ENCODE measurements around the gene RTP5. TPM values are rescaled to one million over a fixed set of nuclear protein-coding genes. Genes with fewer than 3 reads are reported as not detected.

Gene RTP5
- total RNA-seq, 4 donors from 2014 or later: not detected

DNA sequence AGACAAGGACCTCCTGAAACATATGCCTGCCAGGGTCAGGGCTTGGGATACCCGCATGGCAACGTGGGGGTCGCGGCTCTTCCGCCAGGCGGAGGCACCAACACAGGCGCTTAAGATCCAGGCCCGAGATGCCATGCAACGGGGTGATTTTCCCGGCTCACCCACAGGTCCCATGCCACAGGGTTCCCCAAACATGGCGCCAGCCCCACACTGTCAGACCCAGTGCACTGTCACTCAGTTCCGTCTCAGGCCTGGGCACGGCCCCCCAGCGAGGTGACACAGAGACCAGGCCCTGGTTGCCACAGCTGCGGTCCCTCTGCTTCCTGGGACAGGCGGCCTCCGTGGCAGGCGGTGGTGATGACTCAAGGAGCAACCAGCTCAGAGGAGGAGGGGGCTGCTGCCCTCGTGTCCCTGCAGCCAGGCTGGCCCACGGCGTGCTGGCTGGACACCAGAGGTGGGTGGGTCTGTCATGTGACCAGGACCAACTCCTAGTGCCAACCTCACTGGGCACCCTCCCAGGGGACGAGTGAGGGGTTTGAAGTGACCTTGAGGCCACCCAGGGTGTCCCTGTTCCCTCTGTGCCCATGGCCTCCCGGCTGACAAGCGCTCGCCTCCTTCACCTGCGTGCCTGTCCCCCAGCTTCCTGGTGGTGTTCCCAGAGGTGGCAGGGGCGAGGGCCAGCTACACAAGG is 15.7 kb upstream of the RTP5 start:
- Histone ChIP-seq H3K4me3 (no peak overlapping the region), H3K27me3 (peaks cover 5% of the 10 kb centered on the region), H3K27ac (no peak overlapping the region), H3K9me3 (no peaks in the 10 kb centered on the region), H3K36me3 (no peaks in the 10 kb centered on the region), H3K4me1 (peaks cover 0 to 11% (median 4%) of the 10 kb centered on the region in 3 donors)
- no peak for ATAC-seq
- no CpG with 5 or more reads among the region's 27 CpGs for WGBS, 2 donors (ENCODE audit: low coverage in 1 of 2)
- TF ChIP-seq EP300 (IDR thresholded peaks at IDR 0.05) (no peak), POLR2A (IDR thresholded peaks at IDR 0.05) (no peak)

DNA sequence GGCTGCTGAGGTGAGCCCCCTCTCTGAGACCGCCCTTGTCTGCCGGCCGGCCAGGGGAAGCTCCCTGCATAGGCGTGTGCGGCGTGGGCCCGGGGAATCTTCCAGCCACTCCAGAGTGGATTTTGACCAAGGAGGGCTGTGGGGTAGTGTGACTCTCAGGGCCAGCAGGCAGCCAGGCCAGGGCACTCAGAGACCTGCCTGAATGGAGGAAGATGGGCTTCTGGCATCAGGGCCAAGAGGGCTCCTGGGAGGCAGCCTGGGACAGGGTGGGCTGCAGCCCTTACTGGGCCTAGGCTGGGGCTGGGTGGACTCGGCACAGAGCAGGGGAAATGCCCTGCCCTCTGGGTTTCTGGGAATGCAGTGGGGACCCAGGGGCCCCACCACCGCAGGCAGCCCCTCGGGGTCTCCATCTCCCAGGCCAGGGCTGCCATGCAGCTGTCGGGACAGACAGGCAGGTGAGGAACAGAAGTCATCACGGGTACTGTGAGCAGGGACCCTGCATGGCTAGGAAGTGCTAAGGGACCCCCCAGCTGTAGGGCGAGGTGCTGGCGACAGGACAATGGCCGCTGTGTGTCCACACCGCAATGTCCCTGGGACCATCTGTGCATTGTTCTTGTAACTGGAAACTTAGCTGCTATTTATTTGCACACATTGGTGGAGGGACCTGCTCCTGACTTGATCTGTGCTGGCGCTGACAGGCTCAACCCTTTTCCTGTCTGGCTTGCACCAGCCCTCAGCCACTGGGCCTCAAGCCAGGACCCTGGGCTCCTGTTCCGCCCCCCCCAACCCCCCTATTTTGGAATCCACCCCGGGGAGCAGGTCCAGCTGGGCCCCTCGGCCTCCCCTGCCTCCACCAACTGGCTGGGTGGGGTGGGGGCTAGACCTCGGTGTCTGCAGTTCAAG is 14.9 kb upstream of the RTP5 start:
- no peaks in the 10 kb centered on the region for H3K9me3 ChIP-seq
- 73% methylated on average over 3 of the region's 21 CpGs; no CpG with 5 or more reads in 1 of the 2 donors for WGBS, 2 donors (ENCODE audit: low coverage in 1 of 2)
- ATAC-seq: no peak
- TF ChIP-seq POLR2A (IDR thresholded peaks at IDR 0.05) (no peak), EP300 (IDR thresholded peaks at IDR 0.05) (no peak), POLR2AphosphoS5 (IDR thresholded peaks at IDR 0.05) (no peak)
- TF ChIP-seq, protein P1, sequence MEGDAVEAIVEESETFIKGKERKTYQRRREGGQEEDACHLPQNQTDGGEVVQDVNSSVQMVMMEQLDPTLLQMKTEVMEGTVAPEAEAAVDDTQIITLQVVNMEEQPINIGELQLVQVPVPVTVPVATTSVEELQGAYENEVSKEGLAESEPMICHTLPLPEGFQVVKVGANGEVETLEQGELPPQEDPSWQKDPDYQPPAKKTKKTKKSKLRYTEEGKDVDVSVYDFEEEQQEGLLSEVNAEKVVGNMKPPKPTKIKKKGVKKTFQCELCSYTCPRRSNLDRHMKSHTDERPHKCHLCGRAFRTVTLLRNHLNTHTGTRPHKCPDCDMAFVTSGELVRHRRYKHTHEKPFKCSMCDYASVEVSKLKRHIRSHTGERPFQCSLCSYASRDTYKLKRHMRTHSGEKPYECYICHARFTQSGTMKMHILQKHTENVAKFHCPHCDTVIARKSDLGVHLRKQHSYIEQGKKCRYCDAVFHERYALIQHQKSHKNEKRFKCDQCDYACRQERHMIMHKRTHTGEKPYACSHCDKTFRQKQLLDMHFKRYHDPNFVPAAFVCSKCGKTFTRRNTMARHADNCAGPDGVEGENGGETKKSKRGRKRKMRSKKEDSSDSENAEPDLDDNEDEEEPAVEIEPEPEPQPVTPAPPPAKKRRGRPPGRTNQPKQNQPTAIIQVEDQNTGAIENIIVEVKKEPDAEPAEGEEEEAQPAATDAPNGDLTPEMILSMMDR (IDR thresholded peaks at IDR 0.05): no peak
- H3K36me3 ChIP-seq: no peaks in the 10 kb centered on the region
- H3K4me1 ChIP-seq: peaks cover 0 to 19% (median 12%) of the 10 kb centered on the region in 3 donors
- peaks cover 13% of the 10 kb centered on the region for H3K27me3 ChIP-seq
- H3K4me3 ChIP-seq: no peak overlapping the region
- H3K27ac ChIP-seq: no peak overlapping the region

DNA sequence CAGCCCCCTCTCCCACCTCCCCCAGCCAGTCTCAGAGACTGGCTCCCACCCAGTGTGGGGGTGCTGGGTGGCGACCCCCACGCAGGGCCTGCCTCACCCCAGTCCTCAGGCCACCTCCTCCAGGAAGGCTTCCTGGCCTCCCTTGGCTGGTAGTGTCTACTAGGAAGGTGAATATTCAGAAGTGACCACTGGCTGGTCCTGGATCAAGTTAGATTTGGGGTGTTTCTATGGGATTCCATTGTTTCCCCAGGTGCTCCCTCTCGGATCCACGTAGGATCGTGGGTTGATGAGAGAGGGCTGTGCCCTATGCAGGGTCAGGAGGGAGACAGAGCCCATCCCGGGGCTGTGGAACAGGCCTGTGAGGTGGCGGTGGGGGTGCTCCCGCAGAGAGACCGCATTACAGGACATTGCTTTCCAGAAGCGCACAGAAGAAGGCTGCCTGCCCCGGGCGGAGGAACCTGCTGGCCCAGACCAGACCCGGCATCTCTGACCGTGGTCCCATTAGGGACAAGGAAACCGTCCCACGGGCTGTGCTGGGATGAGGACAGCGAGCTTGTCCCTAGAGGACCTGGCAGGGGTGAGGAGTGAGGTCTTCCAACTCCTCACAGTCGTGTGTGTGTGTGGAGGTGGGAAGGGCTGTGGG is 14.2 kb upstream of the RTP5 start:
- TF ChIP-seq POLR2AphosphoS5 (IDR thresholded peaks at IDR 0.05) (no peak), POLR2A (IDR thresholded peaks at IDR 0.05) (no peak), EP300 (IDR thresholded peaks at IDR 0.05) (no peak)
- TF ChIP-seq, protein P1 (IDR thresholded peaks at IDR 0.05): no peak
- WGBS, 2 donors (ENCODE audit: low coverage in 1 of 2): 80% methylated on average over 2 of the region's 18 CpGs; no CpG with 5 or more reads in 1 of the 2 donors
- no peak for ATAC-seq
- Histone ChIP-seq H3K27me3 (peaks cover 14% of the 10 kb centered on the region), H3K36me3 (no peaks in the 10 kb centered on the region), H3K27ac (no peak overlapping the region), H3K9me3 (no peaks in the 10 kb centered on the region), H3K4me3 (no peak overlapping the region), H3K4me1 (peaks cover 0 to 27% (median 18%) of the 10 kb centered on the region in 3 donors)

DNA sequence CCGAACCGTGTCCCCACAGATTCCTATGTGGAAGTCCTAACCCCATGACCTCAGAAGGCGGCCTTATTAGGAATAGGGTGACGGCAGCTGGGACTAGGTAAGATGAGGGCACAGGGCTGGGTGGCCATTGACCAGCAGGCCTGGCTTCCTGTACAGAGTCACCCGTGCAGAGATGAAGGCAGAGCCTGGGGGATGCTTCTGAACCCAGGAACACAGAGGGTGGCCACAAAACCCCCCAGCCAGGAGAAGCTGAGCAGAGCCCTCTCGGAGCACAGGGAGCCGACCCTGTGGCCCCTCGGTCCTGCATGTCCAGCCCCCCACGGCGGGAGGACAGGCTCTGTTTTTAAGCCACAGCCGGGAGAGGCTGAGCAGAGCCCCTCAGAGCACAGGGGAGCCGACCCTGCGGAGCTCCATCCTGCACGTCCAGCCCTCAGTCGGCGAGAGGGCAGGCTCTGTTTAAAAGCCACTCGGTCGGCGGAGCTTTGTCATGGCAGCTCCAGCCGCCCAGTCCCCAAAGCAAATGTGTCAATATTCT is 13.6 kb upstream of the RTP5 start:
- Histone ChIP-seq H3K27ac (no peak overlapping the region), H3K9me3 (no peaks in the 10 kb centered on the region), H3K36me3 (no peaks in the 10 kb centered on the region), H3K4me3 (no peak overlapping the region), H3K4me1 (peaks cover 0 to 32% (median 19%) of the 10 kb centered on the region in 3 donors), H3K27me3 (peaks cover 14% of the 10 kb centered on the region)
- TF ChIP-seq EP300 (IDR thresholded peaks at IDR 0.05): no peak
- WGBS, 2 donors (ENCODE audit: low coverage in 1 of 2): 80 to 100% methylated on average over 1 to 10 of the region's 20 CpGs
- ATAC-seq: no peak

DNA sequence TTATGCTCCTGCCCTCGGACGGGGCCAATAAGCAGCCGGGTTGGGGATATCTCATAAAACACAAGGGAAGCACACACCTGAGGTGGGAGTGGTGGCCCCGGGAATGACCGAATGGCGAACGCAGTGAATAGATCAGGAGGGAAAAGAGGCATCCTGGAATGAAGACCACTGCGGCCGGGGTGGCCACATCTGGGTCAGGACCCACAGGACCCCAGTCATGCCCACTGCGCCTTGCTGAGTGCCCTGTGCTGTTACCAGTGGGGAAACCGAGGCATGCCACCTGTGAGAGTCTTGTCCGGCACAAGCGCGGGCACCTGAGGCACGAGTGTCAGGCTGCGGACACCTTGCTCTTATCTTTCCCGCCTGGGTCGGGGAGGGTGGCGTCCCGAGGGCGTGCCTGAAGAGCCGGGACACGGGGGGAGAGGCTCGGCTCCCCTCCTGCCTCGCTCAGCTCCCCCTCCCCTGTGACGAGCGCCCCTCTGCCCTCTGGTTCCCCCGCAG is 12.4 kb upstream of the RTP5 start:
- TF ChIP-seq, protein P1 (IDR thresholded peaks at IDR 0.05): no peak
- no peak for TF ChIP-seq POLR2A (IDR thresholded peaks at IDR 0.05)
- no peak overlapping the region for H3K4me3 ChIP-seq
- no peak for ATAC-seq
- 84 to 93% methylated on average over 5 to 16 of the region's 28 CpGs for WGBS, 2 donors (ENCODE audit: low coverage in 1 of 2)
- peaks cover 20% of the 10 kb centered on the region for H3K27me3 ChIP-seq
- H3K27ac ChIP-seq: no peak overlapping the region
- no peaks in the 10 kb centered on the region for H3K36me3 ChIP-seq
- H3K9me3 ChIP-seq: no peaks in the 10 kb centered on the region
- H3K4me1 ChIP-seq: peaks cover 0 to 32% (median 19%) of the 10 kb centered on the region in 3 donors

All from gastroesophageal sphincter (tissue), 4 donors.